Stimulated activated CD4-positive, alpha-beta T cell treated with anti-CD3 and anti-CD28 coated beads, Interleukin-1b, Interleukin-23, amount 100 ng/mL, for 1 hour (primary cell): Measurements from ENCODE around the gene DNMBP.
"Not testable (repeated sequence)": the region's sequence is repeated elsewhere in the genome, so short reads cannot be mapped to it uniquely, and the experiment has no call there.

Source experiments
- DNase-seq, 2 donors: peaks; one replicate each; pipeline ENCODE4 v3.0.0-alpha.2; 2020; ENCODE audit warnings: low read depth in 2 of 2

DNMBP gene

DNA sequence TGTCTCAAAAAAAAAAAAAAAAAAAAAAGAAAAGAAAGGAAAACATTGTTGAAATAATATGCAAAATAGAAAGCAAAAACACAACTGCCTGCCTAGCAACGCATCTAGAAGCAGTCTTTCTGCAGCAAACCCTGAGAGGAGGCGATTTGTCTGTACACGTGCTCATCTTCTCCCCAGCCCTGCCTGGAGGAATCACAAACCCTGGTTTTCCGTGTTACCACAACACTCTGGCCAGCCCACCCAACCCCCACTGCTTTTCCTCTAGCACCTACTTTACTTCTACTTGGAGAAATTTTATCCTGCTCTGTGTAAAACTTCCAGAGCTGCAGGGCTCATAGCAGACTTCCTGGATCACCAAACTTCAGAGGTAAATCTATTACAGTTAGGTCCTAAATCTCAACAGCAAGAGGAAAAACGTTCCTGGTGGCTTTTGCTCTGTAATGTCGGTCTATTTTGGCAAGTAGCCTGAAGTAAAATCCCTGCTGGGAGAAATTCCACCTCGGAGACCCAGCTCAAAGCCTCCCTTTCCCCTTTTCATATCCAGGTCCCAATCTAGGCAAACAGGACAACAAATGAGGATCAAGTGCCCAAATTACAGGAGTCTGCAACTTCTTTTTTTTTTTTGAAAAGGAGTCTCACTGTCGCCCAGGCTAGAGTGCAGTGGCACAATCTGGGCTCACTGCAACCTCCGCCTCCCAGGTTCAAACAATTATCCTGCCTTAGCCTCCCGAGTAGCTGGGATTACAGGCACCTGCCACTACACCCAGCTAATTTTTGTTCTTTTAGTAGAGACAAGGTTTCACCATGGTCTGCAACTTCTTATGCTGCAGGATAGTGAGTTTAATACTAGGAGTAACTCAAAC is 91.6 kb downstream of the DNMBP start:
- no peak for DNase-seq

DNA sequence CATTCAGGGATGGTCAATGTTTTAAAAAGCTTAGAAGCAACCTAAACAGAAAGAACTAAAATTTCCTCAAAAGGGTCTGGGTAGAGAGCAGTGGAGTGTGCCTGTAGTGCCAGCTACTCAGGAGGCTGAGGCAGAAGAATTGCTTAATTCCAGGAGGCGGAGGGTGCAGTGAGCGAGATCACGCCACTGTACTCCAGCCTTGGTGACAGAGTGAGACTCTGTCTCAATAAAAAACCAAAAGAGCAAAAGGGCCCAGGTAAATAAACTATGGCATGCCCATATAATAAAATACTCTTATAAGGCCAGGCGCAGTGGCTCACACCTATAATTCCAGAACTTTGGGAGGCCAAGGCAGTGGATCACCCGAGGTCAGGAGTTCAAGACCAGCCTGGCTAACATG is 93.0 kb downstream of the DNMBP start:
- DNase-seq: no peak

GRCh38 chr10:99915414-99915813 is 94.3 kb downstream of the DNMBP start:
- DNase-seq: no peak

GRCh38 chr10:99914236-99914635 is 95.5 kb downstream of the DNMBP start:
- no peak for DNase-seq

GRCh38 chr10:99913831-99914235 is 95.9 kb downstream of the DNMBP start:
- DNase-seq: no peak

DNA sequence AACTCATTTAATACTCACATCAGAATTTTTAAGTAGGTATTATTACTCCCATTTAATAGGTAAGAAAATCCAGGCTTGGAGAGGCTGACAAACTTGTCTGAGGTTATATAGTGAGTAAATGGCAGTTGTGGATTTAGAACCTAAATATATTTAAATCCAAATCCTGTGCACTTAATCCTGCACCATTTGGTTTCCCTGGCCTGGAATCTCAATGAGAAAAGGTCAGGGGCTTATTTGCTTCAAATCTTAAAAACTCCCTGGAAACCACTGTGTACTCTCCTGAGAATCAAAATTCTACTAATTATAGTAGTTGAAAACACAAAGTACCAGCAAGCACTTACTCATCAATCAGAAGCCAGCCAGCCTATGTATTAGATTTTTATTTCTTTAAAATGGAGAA is 97.7 kb downstream of the DNMBP start:
- no peak for DNase-seq

DNA sequence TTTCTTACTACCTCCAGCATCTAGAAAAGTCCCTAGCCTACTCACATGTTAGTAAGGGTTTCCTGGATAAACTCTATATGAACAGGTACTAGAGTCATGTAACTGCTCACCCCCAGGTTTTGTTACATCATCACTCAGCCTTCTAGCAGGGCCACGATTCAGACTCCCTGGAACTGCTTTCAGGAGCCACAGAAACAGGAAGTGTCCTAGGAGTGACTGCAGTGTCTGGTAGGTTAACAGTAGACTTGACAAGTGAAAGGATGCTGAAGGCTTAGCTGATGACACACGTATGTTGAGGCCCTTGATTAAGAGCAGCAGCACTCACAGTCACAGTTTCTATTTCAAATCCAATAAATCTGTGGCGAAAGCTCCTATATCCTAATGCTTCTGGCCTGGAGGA is 101.2 kb downstream of the DNMBP start:
- DNase-seq: no peak

DNA sequence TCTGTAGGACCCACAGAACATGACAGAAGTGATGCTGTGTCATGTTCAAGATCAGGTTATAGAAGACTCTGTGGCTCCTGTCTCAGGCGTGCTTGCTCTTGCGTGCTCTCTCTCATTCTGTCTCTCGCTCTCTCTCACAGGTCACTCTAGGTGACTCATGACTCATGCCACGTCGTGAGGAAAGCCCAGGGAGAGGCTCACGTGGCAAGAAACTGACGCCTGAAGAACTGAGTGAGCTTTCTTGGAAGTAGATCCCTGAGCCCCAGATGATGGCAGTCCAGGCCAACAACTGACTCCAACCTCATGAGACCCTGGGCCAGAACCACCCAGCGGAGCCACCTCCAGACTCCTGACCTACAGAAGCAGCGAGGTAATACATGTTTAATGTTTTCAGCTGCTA is 103.3 kb downstream of the DNMBP start:
- no peak for DNase-seq

GRCh38 chr10:99905971-99906370 is 103.8 kb downstream of the DNMBP start:
- DNase-seq: no peak

GRCh38 chr10:99895867-99896266 is 113.9 kb downstream of the DNMBP start:
- no peak for DNase-seq

DNA sequence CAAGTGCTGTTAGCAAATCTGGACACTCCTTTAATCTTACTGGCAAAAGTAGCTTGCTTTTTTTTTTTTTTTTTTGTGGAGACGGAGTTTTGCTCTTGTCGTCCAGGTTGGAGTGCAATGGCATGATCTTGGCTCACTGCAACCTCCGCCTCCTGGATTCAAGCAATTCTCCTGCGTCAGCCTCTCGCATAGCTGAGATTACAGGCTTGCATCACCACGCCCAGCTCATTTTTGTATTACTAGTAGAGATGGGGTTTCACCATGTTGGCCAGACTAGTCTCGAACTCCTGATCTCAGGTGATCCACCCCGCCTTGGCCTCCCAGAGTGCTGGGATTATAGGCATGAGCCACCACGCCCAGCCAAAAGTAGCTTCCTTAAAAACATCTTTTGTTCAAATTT is 114.7 kb downstream of the DNMBP start:
- not testable (repeated sequence) for DNase-seq

DNA sequence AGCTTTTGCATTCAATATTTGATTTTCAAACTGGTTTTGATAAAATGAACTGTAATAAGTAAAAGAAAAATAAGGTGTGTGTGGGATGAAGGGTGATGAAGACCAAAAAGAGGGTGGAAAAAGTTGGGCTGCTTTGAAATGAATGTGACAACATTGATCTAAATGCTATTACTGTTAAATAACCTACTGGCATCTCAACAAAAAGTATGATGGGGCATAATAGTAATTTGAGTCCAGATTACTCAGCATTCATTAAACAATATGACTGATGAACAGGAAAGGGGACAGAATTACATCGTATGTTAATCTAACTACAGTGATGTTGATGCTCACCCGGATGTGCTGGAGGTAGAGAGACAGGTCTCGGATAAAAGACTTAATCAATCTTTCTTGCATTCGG is 115.1 kb downstream of the DNMBP start:
- DNase-seq: no peak

DNA sequence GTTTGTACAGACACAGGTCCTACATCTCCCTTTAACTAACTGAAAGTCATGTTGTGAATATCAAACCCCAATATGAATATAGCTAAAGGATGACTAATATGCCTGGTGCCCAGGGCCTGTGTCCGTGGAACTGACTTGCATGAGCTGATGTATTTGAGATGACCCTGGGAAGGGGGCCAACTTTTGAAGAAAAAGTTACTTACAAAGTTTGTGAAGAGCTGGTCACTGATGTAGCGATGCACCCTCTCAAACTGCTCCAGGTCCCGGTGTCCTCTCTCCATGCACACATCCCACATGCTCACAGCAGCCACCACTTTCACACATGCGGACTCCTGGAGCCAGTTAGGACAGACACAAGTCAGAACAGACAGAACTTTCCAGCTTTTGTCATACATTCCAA is 121.1 kb downstream of the DNMBP start:
- no peak for DNase-seq

- DNase-seq: no peak
These were observed 126.2 kb downstream of the DNMBP start for GRCh38 chr10:99883523-99883922.

- DNase-seq: no peak
These were observed 128.4 kb downstream of the DNMBP start for GRCh38 chr10:99881371-99881770.

- DNase-seq: no peak
These were observed 129.5 kb downstream of the DNMBP start for GRCh38 chr10:99880080-99880835.

GRCh38 chr10:99875473-99875872 is 134.3 kb downstream of the DNMBP start:
- DNase-seq: no peak

DNA sequence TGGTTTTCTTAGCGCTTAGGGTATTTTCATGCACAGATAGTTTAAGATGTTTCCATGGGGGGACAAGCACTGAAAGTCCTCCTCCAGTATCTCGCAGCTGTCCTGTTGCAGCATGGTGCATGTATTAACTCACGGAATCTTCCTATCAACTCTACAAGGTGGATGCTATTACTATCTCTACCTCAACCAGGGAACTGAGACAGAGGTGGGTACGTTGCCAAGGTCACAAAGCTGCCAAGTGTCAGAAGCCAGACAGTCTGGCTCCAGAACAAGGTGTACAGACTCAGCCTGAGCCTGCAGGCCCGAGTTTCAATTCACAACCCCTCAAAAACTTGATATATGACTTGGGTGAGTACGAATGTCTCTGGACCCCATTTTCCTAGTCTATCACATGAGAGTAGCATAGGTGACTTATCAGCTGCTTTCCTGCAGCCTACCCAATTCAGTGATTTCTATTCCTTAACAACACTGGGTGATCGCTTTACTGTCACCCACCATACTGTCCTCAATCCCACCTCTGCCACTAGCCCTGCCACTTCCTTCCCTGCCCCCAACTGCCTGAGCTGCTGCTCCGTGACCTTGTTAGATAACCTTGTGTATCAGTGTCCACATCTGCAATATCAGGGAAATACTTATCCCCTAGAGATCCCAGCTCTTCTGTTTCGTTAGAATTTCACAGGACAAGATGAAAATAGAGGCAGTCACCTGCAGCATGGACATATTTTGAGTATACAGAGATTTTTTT is 135.2 kb downstream of the DNMBP start:
- no peak for DNase-seq

- DNase-seq: no peak
These were observed 135.9 kb downstream of the DNMBP start for GRCh38 chr10:99873846-99874245.

DNA sequence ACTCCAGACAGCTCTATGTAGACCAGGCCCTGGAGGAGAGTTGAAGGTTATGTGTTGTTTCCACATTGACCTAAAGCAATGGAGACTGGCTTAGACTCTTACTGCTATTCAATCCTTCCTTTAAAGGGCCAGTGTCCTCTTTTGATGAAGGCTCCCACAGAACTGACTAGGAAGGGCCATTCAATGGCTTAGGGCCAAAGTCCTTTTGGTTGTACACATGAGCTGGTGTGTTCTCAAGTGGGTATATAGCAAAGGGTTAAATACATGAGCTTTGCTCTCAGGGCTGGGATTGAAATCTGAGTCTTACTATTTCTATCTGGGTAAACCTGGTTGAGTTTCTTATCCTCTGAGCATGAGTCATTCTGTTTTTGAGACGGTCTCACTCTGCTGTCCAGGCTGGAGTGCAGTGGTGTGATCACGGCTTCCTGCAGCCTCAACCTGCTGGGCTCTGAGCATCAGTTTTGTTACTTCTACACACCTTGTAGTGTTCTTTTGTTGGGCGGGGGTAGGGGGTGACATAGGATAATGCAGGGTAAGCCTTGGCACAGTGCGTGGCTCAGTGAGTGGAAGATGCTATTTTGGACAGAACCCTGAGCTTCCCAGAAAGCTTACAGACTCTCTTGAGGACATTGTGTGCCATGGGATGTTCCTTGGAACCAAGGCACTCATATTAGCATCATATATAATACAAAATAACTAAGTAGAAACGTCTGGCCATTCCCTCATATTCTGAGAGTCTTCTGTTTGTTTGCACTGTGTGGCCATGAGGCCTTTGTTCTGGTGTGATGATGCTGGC is 137.2 kb downstream of the DNMBP start:
- DNase-seq: no peak

GRCh38 chr10:99870123-99870730 is 139.5 kb downstream of the DNMBP start:
- DNase-seq: peak in 1 of 2 donors; percentile 8
